PC-3 (cell line): Measurements from ENCODE around the gene CFHR5.

Experiments
- CTCF ChIP-seq: fragments of 300-600 bp; sonication (generic); conservative IDR thresholded peaks from 2 replicates; pipeline ENCODE4 v1.5.1; 2017; ENCODE audit warnings: antibody characterized with exemption, low read depth, mild to moderate bottlenecking, low read length
- EZH2phosphoT487 ChIP-seq: fragments of 300-600 bp; sonication (generic); IDR thresholded peaks from 2 replicates; pipeline ENCODE4 v1.6.1; 2018; ENCODE audit warnings: mild to moderate bottlenecking, antibody characterized with exemption, low read length, borderline replicate concordance

- TF ChIP-seq CTCF, result no peak
- TF ChIP-seq EZH2phosphoT487, result no peak
Measured at GRCh38 chr1:196977278-196977677, at the start of gene CFHR5.
